GM23248 (cell line): ENCODE results near the gene SEZ6L. TPM values are rescaled to one million over a fixed set of nuclear protein-coding genes. Genes with fewer than 3 reads are reported as not detected.
A peak's percentile ranks its signal among the peaks of the same experiment; 100 is the strongest.
"Not testable (repeated sequence)": the region's sequence is repeated elsewhere in the genome, so short reads cannot be mapped to it uniquely, and the experiment has no call there.

Source experiments
- DNase-seq: peaks from one replicate; pipeline ENCODE4 v3.0.0-alpha.2; 2015
- H2AFZ ChIP-seq: fragments of 200-600 bp; sonication (generic); 2 replicates; pipeline ENCODE4 v1.6.1; 2016; ENCODE audit warnings: antibody characterized with exemption
- H3F3A ChIP-seq: fragments of 200-600 bp; sonication (generic); 2 replicates; pipeline ENCODE4 v1.6.1; 2016; ENCODE audit warnings: mild to moderate bottlenecking, antibody characterized with exemption, mixed run types; ENCODE audit not compliant: insufficient read depth
- H3K27ac ChIP-seq: fragments of 200-600 bp; sonication (generic); 2 replicates; pipeline ENCODE4 v1.5.1; 2016; ENCODE audit warnings: mild to moderate bottlenecking
- H3K27me3 ChIP-seq: fragments of 200-600 bp; sonication (generic); replicated peaks from 2 replicates; pipeline ENCODE4 v1.6.1; 2016; ENCODE audit warnings: mild to moderate bottlenecking; ENCODE audit not compliant: insufficient read depth
- H3K36me3 ChIP-seq: fragments of 200-600 bp; sonication (generic); 2 replicates; pipeline ENCODE4 v1.6.1; 2016; ENCODE audit warnings: low read depth, mild to moderate bottlenecking
- H3K4me1 ChIP-seq: fragments of 200-600 bp; sonication (generic); 2 replicates; pipeline ENCODE4 v1.6.1; 2016; ENCODE audit warnings: mild to moderate bottlenecking; ENCODE audit not compliant: insufficient read depth
- H3K4me2 ChIP-seq: fragments of 200-600 bp; sonication (generic); one replicate; pipeline ENCODE4 v1.6.1; 2016; ENCODE audit warnings: mild to moderate bottlenecking; ENCODE audit not compliant: unreplicated experiment
- H3K4me3 ChIP-seq: fragments of 200-600 bp; sonication (generic); 2 replicates; pipeline ENCODE4 v1.5.1; 2016; ENCODE audit warnings: mild to moderate bottlenecking
- H3K79me2 ChIP-seq: fragments of 200-600 bp; sonication (generic); 2 replicates; pipeline ENCODE4 v1.6.1; 2016; ENCODE audit warnings: mild to moderate bottlenecking; ENCODE audit not compliant: insufficient read depth
- H3K9ac ChIP-seq: fragments of 200-600 bp; sonication (generic); 2 replicates; pipeline ENCODE4 v1.6.1; 2016; ENCODE audit warnings: mild to moderate bottlenecking
- H3K9me2 ChIP-seq: fragments of 200-600 bp; sonication (generic); 2 replicates; pipeline ENCODE4 v1.6.1; 2016; ENCODE audit warnings: mixed run types, mild to moderate bottlenecking, moderate library complexity; ENCODE audit not compliant: insufficient read depth
- H3K9me3 ChIP-seq: fragments of 200-600 bp; sonication (generic); one replicate; pipeline ENCODE4 v1.6.1; 2017; ENCODE audit warnings: low read depth
- H4K20me1 ChIP-seq: fragments of 200-600 bp; sonication (generic); 2 replicates; pipeline ENCODE4 v1.6.0; 2016; ENCODE audit not compliant: insufficient read depth
- EZH2 ChIP-seq: fragments of 200-600 bp; sonication (generic); IDR thresholded peaks from 2 replicates; pipeline ENCODE4 v1.6.1; 2018; ENCODE audit warnings: antibody characterized with exemption, mild to moderate bottlenecking; ENCODE audit not compliant: insufficient read depth, poor library complexity, severe bottlenecking
- EZH2phosphoT487 ChIP-seq: fragments of 200-600 bp; sonication (generic); IDR thresholded peaks from 2 replicates; pipeline ENCODE4 v1.6.1; 2018; ENCODE audit warnings: antibody characterized with exemption, moderate library complexity, mild to moderate bottlenecking, low read depth; ENCODE audit not compliant: insufficient read depth
- WGBS, 2 experiments: methylation state at CpG; one replicate each; pipeline ENCODE4 v1.1.6; 2015 to 2017; ENCODE audit warnings: low lambda C conversion rate in 2 of 2, low coverage in 1 of 2; ENCODE audit errors: missing lambda C conversion rate in 2 of 2; 5-methylcytosine and 5-hydroxymethylcytosine counted together
- in situ Hi-C: fragments of 300-500 bp; cut with MboI; formaldehyde crosslinking; loops from 2 replicates; pipeline ENCODE4 v1.15.0; 2020
- polyA plus RNA-seq: library from polyadenylated mRNA; unstranded; fragments of >200 nt; fragmentation: Nextera tagmentation; extraction: Ambion mirVana; gene quantifications from 2 replicates; pipeline ENCODE4 v1.2.1, GENCODE V29; 2016
- total RNA-seq: library from RNA; depleted of rRNA; stranded (reverse); fragments of >200 nt; shearing (Covaris generic); gene quantifications from 2 replicates; pipeline ENCODE4 v1.2.3, GENCODE V29; 2014

SEZ6L gene
- total and polyA plus RNA-seq, 2 experiments from 2014 or later = under 0.01 to 0.18 TPM

GRCh38 chr22:26399289-26399688 lies 230.0 kb downstream of the SEZ6L start:
- DNase-seq = peak; percentile 52
- Histone ChIP-seq H3K27ac (peak overlapping the region; percentile 39), H2AFZ (peak overlapping the region; percentile 62), H4K20me1 (no peaks in the 10 kb centered on the region), H3K4me2 (no peak overlapping the region), H3K9ac (no peak overlapping the region), H3K9me2 (no peaks in the 10 kb centered on the region), H3F3A (peaks cover 8% of the 10 kb centered on the region; the same call in 1 of the 2 replicates), H3K27me3 (peaks cover 22% of the 10 kb centered on the region; the same call in 1 of the 2 replicates), H3K4me3 (no peak overlapping the region), H3K79me2 (no peaks in the 10 kb centered on the region), H3K9me3 (no peaks in the 10 kb centered on the region), H3K4me1 (peaks cover 5% of the 10 kb centered on the region; the same call in 1 of the 2 replicates), H3K36me3 (no peaks in the 10 kb centered on the region)
- in situ Hi-C loops = no loop called here
- TF ChIP-seq EZH2phosphoT487 (no peak), EZH2 (no peak)
- 2 to 5% methylated on average over 1 of the region's 1 CpG for WGBS, 2 experiments

GRCh38 chr22:26401726-26402125 lies 232.5 kb downstream of the SEZ6L start:
- TF ChIP-seq EZH2phosphoT487 = no peak
- TF ChIP-seq EZH2 = no peak
- 48 to 49% methylated on average over 5 of the region's 5 CpGs for WGBS, 2 experiments
- Histone ChIP-seq H3K9me3 (no peaks in the 10 kb centered on the region), H3K27ac (no peak overlapping the region), H3K4me3 (no peak overlapping the region), H4K20me1 (no peaks in the 10 kb centered on the region), H3K4me1 (peaks cover 5% of the 10 kb centered on the region; the same call in 1 of the 2 replicates), H3K79me2 (no peaks in the 10 kb centered on the region), H3K36me3 (no peaks in the 10 kb centered on the region), H3K9me2 (no peaks in the 10 kb centered on the region), H3K4me2 (no peak overlapping the region), H3K9ac (no peak overlapping the region), H2AFZ (no peak overlapping the region), H3F3A (peaks cover 8% of the 10 kb centered on the region; the same call in 1 of the 2 replicates), H3K27me3 (peaks cover 24% of the 10 kb centered on the region)
- in situ Hi-C loops = no loop called here
- no peak for DNase-seq

GRCh38 chr22:26404851-26405421 lies 235.7 kb downstream of the SEZ6L start:
- H3K27me3 ChIP-seq = peaks cover 42% of the 10 kb centered on the region
- H3K4me1 ChIP-seq = no peaks in the 10 kb centered on the region
- H3K9me3 ChIP-seq = no peaks in the 10 kb centered on the region
- in situ Hi-C loops = no loop called here
- no peak overlapping the region for H3K27ac ChIP-seq
- WGBS, 2 experiments = 3 to 7% methylated on average over 6 of the region's 6 CpGs
- no peak for TF ChIP-seq EZH2phosphoT487
- no peak overlapping the region for H3K9ac ChIP-seq
- H3F3A ChIP-seq = no peaks in the 10 kb centered on the region
- no peaks in the 10 kb centered on the region for H4K20me1 ChIP-seq
- no peaks in the 10 kb centered on the region for H3K9me2 ChIP-seq
- H3K4me2 ChIP-seq = no peak overlapping the region
- no peak overlapping the region for H3K4me3 ChIP-seq
- peak; percentile 18 for DNase-seq
- H2AFZ ChIP-seq = no peak overlapping the region
- no peaks in the 10 kb centered on the region for H3K36me3 ChIP-seq
- H3K79me2 ChIP-seq = no peaks in the 10 kb centered on the region

- Histone ChIP-seq H3K4me2 (no peak overlapping the region), H3K4me1 (no peaks in the 10 kb centered on the region), H3F3A (no peaks in the 10 kb centered on the region), H3K9me3 (no peaks in the 10 kb centered on the region), H3K9ac (no peak overlapping the region), H3K36me3 (no peaks in the 10 kb centered on the region), H3K79me2 (no peaks in the 10 kb centered on the region), H2AFZ (no peak overlapping the region), H3K27me3 (peaks cover 53% of the 10 kb centered on the region), H3K4me3 (no peak overlapping the region), H3K27ac (no peak overlapping the region), H3K9me2 (no peaks in the 10 kb centered on the region), H4K20me1 (no peaks in the 10 kb centered on the region)
- WGBS, 2 experiments = 53 to 54% methylated on average over 4 of the region's 4 CpGs
- no peak for TF ChIP-seq EZH2phosphoT487
- TF ChIP-seq EZH2 = no peak
- in situ Hi-C loops = no loop called here
- peak; percentile 32 for DNase-seq
Measured at GRCh38 chr22:26406118-26406517, 236.9 kb downstream of the SEZ6L start.

GRCh38 chr22:26408562-26409220 lies 239.4 kb downstream of the SEZ6L start:
- H3K9ac ChIP-seq, H4K20me1 ChIP-seq, H2AFZ ChIP-seq, H3K79me2 ChIP-seq, in situ Hi-C loops, H3F3A ChIP-seq, DNase-seq, H3K9me2 ChIP-seq, H3K27ac ChIP-seq, H3K9me3 ChIP-seq, H3K36me3 ChIP-seq, H3K4me1 ChIP-seq, H3K4me3 ChIP-seq, H3K4me2 ChIP-seq: not testable (repeated sequence)
- WGBS, 2 experiments = 59 to 63% methylated on average over 7 of the region's 7 CpGs
- H3K27me3 ChIP-seq = peaks cover 65% of the 10 kb centered on the region
